Natural killer cell (primary cell): ENCODE results near the gene STEAP4. TPM values are rescaled to one million over a fixed set of nuclear protein-coding genes. Genes with fewer than 3 reads are reported as not detected.

ENCODE experiments used
- ATAC-seq, 3 donors: fragments of 150-1000 bp in 2 of 3; fragments of 200-7000 bp in 1 of 3; cut with Tn5 transposase; 1 replicate in 1 of 3; 2 replicates in 2 of 3; pipeline ENCODE4 v1.10.0; 2021; ENCODE audit warnings: mild to moderate bottlenecking in 2 of 3, moderate library complexity in 2 of 3
- DNase-seq, 2 donors: peaks; one replicate each; pipeline versions ENCODE4 v3.0.0 to v3.0.0-alpha.2; 2013 to 2021; ENCODE audit warnings: mixed read lengths in 1 of 2
- H3K27ac ChIP-seq: one replicate; pipeline ENCODE4 v1.5.1; 2013; ENCODE audit warnings: mild to moderate bottlenecking, low read length
- H3K27me3 ChIP-seq: one replicate; pipeline ENCODE4 v1.6.1; 2013; ENCODE audit warnings: low read length; ENCODE audit not compliant: control insufficient read depth, insufficient read depth
- H3K36me3 ChIP-seq: one replicate; pipeline ENCODE4 v1.6.1; 2013; ENCODE audit warnings: low read length; ENCODE audit not compliant: control insufficient read depth, insufficient read depth
- H3K4me1 ChIP-seq: one replicate; pipeline ENCODE4 v1.6.1; 2013; ENCODE audit warnings: low read length; ENCODE audit not compliant: control insufficient read depth, insufficient read depth
- H3K4me3 ChIP-seq: one replicate; pipeline ENCODE4 v1.5.1; 2013; ENCODE audit warnings: low read length
- H3K9me3 ChIP-seq: one replicate; pipeline ENCODE4 v1.6.1; 2013; ENCODE audit warnings: low read length; ENCODE audit not compliant: control insufficient read depth, insufficient read depth
- H3K27ac Mint-ChIP-seq, 2 donors: one replicate each; pipeline ENCODE4 v1.8.0; 2022; ENCODE audit warnings: mild to moderate bottlenecking in 2 of 2, mixed read lengths in 2 of 2, moderate library complexity in 1 of 2
- H3K27me3 Mint-ChIP-seq, 2 donors: one replicate each; pipeline ENCODE4 v1.8.0; 2022; ENCODE audit warnings: low read depth in 2 of 2, mixed read lengths in 2 of 2
- H3K36me3 Mint-ChIP-seq: one replicate; pipeline ENCODE4 v1.8.0; 2022; ENCODE audit warnings: mixed read lengths
- H3K4me1 Mint-ChIP-seq, 2 donors: one replicate each; pipeline ENCODE4 v1.8.0; 2022; ENCODE audit warnings: mixed read lengths in 2 of 2
- H3K4me3 Mint-ChIP-seq: one replicate; pipeline ENCODE4 v1.8.0; 2022; ENCODE audit warnings: mild to moderate bottlenecking, moderate library complexity, mixed read lengths
- H3K9me3 Mint-ChIP-seq, 2 donors: one replicate each; pipeline ENCODE4 v1.8.0; 2022; ENCODE audit warnings: mixed read lengths in 2 of 2
- WGBS: methylation state at CpG from one replicate; pipeline ENCODE4 v1.1.7; 2013; ENCODE audit warnings: missing lambda C conversion rate; ENCODE audit not compliant: insufficient coverage; 5-methylcytosine and 5-hydroxymethylcytosine counted together
- intact Hi-C: fragments of 100-400 bp; cut with micrococcal nuclease; formaldehyde crosslinking; loops from one replicate; pipeline ENCODE4 v1.14.2; 2022
- total RNA-seq, 4 donors: library from RNA; stranded (reverse); fragments of 120-200 nt in 1 of 4; gene quantifications; one replicate each; pipeline versions ENCODE4 v1.2.3 to v1.2.4, GENCODE V29; 2013 to 2022
- TF ChIP-seq, protein P1 (sequence below): fragments of 200-600 bp; IDR thresholded peaks from one replicate; pipeline ENCODE4 v1.8.0; 2022; ENCODE audit warnings: antibody characterized with exemption

Gene STEAP4
- total RNA-seq, 3 donors from 2014 or later (not counting 1 experiment from before 2014, with no cell fraction given), result 0.18 to 3.0 TPM; not detected in 1

- DNase-seq, result no peak
- Histone ChIP-seq H3K27ac (no peak overlapping the region), H3K4me1 (no peaks in the 10 kb centered on the region), H3K36me3 (no peaks in the 10 kb centered on the region), H3K27me3 (peaks cover 4% of the 10 kb centered on the region), H3K9me3 (no peaks in the 10 kb centered on the region), H3K4me3 (no peak overlapping the region)
- Mint-ChIP-seq H3K9me3 (peaks cover 0 to 7% of the 10 kb centered on the region in 2 donors), H3K36me3 (peaks cover 9% of the 10 kb centered on the region), H3K27me3 (peaks cover 9 to 25% of the 10 kb centered on the region in 2 donors), H3K4me1 (no peaks in the 10 kb centered on the region), H3K27ac (no peak overlapping the region), H3K4me3 (no peak overlapping the region)
- TF ChIP-seq, protein P1, sequence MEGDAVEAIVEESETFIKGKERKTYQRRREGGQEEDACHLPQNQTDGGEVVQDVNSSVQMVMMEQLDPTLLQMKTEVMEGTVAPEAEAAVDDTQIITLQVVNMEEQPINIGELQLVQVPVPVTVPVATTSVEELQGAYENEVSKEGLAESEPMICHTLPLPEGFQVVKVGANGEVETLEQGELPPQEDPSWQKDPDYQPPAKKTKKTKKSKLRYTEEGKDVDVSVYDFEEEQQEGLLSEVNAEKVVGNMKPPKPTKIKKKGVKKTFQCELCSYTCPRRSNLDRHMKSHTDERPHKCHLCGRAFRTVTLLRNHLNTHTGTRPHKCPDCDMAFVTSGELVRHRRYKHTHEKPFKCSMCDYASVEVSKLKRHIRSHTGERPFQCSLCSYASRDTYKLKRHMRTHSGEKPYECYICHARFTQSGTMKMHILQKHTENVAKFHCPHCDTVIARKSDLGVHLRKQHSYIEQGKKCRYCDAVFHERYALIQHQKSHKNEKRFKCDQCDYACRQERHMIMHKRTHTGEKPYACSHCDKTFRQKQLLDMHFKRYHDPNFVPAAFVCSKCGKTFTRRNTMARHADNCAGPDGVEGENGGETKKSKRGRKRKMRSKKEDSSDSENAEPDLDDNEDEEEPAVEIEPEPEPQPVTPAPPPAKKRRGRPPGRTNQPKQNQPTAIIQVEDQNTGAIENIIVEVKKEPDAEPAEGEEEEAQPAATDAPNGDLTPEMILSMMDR, result no peak
- 94% methylated on average over 4 of the region's 4 CpGs for WGBS
- intact Hi-C loops, result no loop called here
- no peak for ATAC-seq
These were observed 77.2 kb downstream of the STEAP4 start for GRCh38 chr7:88229302-88229995.

DNA sequence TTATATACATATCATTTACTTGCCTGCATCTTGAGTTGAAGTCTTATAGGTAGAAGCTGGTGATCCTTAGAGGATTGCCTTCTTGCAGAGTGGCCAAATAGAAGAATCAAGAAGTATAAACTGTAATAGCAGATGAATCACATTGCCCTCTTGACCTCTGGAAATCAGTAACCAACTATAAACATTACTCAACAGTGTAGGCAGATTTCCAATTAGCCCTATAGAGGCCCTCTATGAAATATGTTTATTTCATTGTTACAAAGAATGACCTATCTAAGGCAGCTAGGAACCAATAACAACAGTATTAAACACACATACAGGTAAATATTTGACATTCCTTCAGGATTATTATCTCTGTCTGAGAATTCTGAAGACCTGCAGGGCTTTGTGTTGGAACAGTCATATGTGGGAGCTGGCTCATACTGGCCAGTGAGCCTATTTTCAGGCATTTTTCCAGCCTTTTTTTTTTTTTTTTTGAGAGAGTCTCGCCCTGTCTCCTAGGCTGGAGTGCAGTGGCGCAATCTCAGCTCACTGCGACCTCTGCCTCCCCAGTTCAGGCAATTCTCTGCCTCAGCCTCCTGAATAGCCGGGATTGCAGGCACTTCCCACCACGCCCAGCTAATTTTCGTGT is 79.7 kb downstream of the STEAP4 start:
- Histone ChIP-seq H3K4me1 (no peaks in the 10 kb centered on the region), H3K4me3 (no peak overlapping the region), H3K27me3 (peaks cover 4% of the 10 kb centered on the region), H3K36me3 (no peaks in the 10 kb centered on the region), H3K27ac (no peak overlapping the region), H3K9me3 (no peaks in the 10 kb centered on the region)
- ATAC-seq (no peak), DNase-seq (no peak)
- H3K9me3 Mint-ChIP-seq, result peaks cover 0 to 7% of the 10 kb centered on the region in 2 donors
- no peaks in the 10 kb centered on the region for H3K4me1 Mint-ChIP-seq
- H3K27me3 Mint-ChIP-seq, result peaks cover 9 to 22% of the 10 kb centered on the region in 2 donors
- H3K36me3 Mint-ChIP-seq, result peaks cover 9% of the 10 kb centered on the region
- intact Hi-C loops, result no loop called here
- 90% methylated on average over 6 of the region's 6 CpGs for WGBS
- H3K4me3 Mint-ChIP-seq, result no peak overlapping the region
- TF ChIP-seq, protein P1, result no peak
- no peak overlapping the region for H3K27ac Mint-ChIP-seq

DNA sequence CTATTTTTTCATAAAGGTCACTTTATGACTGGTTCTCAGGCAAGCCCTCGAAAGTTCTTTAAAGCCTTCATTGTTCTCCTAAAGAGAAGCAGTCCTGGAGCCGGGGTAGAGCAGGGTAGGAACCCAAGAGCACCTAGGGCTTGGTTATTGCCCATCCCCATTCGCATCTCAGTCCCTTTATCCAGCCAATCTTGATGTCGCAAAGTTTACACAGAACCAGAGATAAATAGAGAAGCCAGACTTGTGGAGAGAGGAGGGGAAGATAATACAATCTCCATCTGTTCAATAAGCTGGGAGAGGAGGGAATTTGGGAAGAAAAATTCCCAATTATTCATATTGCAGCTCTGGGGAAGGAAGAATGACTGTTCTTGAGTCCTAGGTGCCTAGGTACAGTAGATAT is 80.5 kb downstream of the STEAP4 start:
- H3K27me3 ChIP-seq, result peaks cover 4% of the 10 kb centered on the region
- no peak overlapping the region for H3K4me3 Mint-ChIP-seq
- H3K27ac Mint-ChIP-seq, result no peak overlapping the region
- no peak overlapping the region for H3K27ac ChIP-seq
- no peaks in the 10 kb centered on the region for H3K4me1 ChIP-seq
- H3K9me3 Mint-ChIP-seq, result peaks cover 0 to 7% of the 10 kb centered on the region in 2 donors
- no peak overlapping the region for H3K4me3 ChIP-seq
- H3K36me3 ChIP-seq, result no peaks in the 10 kb centered on the region
- ATAC-seq (no peak), DNase-seq (no peak)
- 87% methylated on average over 4 of the region's 4 CpGs for WGBS
- peaks cover 9 to 14% of the 10 kb centered on the region in 2 donors for H3K27me3 Mint-ChIP-seq
- H3K9me3 ChIP-seq, result no peaks in the 10 kb centered on the region
- peaks cover 9% of the 10 kb centered on the region for H3K36me3 Mint-ChIP-seq
- TF ChIP-seq, protein P1, result no peak
- intact Hi-C loops, result no loop called here
- H3K4me1 Mint-ChIP-seq, result peaks cover 2% of the 10 kb centered on the region in 2 donors
